Ammon's horn (tissue), 1 donor: Measurements from ENCODE around the gene BNC2.
A peak's percentile ranks its signal among the peaks of the same experiment; 100 is the strongest.

Source experiments
- DNase-seq: peaks from one replicate; pipeline ENCODE4 v3.0.0-alpha.2; 2016; ENCODE audit warnings: low spot score

BNC2 gene

DNA sequence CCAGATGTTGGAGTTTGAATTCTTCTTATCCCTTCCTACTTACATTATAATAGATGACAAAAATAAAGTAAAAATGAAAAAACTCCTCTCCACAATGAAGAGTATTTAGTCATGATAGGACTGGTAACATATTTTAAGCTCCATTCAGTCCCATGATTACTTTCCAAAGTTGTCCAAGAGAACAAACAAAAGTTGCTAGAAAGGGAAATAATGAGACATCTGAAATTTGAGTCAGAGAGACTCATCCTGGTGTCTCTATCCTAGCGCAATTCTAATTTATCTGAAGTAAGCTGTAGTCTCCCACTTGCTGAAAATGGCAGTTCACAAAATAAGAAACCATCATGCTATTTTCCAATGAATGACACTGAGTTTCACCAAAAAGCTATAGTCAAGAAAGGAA, 152.2 kb downstream of the BNC2 start:
- no peak for DNase-seq

DNA sequence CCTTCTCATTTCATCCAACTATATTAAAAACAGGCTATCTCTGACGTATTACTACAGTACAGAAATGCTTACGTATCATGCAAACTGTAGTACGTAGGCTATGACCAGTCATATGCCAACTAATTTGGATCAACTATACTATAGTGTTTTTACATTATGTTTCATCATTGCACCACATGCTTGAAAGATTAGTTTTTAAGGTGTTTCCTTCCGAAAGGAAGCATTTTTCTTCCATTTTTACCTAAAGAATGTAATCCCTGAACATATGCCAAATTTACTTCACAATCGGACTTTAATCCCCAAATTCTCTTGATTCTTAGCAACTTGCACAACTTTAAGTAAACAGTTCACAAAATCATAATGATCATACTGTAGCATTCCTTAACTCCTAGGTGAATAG, 153.9 kb downstream of the BNC2 start:
- no peak for DNase-seq

DNA sequence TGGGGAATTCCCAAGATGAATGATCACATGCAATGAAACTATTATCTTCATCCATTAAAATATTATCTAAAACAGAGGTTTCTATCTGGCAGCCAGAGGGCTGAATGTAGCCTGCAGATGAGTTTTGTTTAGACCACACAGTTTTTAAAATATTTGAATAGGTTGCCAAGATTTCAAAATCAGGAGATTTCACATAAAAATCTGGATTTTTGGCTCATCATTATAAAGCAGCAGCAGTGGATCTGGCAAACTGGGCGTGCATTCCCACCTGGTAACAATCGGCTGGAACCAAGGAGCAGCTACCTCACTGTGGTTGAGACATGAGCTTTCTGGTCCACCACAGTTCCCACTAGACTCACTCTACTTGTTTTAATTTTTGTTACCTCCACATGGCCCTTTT, 155.1 kb downstream of the BNC2 start:
- DNase-seq, result no peak

DNA sequence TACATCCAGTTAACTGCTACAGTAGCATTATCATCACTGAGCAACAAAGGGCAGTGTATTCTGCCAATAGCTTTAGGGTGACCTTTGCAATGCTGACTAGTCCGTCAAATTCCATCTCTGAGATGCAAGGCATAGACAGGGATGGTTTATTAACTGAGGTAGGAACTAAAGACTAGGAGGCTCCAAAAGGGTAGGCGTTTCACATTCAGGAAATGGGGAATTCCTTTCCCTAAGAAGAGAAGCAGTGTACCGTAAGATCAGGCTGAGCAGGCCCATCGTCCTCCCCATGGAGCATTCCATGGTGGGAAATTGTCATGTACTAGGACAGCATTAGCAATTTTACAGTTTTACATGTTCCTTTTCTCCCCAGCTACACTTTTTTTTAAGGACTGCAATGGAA, 157.7 kb downstream of the BNC2 start:
- no peak for DNase-seq

DNA sequence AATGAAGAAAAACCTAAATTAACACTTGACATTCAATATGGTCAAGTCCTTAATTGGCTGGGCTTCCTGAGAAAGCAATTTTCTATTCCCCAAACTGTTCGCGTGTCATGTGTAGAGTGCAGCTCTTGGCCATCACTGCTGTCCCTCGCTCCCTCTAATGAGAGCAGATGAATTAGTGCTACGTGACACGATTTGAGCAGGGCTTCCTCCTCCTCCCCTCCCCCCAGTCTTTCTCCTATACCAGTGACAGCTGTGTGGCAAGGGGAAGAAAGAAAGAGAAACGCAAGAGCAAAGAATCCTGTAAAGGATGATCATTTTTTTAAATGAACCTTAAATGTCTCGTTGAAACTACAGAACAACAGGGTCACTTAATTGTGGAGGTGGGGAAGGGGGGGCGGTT, 159.6 kb downstream of the BNC2 start:
- DNase-seq, result peak; percentile 6

DNA sequence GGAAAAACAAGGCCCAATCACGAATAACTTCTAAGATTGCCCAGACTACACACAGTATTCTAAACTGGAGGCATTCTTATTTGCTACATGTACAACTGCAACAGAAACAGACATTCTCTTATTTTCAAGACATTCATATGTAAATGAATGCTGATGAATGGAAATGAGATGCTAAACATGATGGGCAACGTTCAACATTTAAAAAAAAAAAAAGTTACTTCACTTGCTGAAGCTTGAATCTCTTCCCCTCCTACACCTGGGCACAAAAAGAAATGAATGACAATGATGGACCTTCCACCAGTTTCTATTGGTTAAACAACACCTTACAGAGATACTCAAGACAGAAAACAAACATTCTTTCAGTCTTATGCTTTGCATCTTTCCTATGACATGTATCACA, 160.5 kb downstream of the BNC2 start:
- no peak for DNase-seq

DNA sequence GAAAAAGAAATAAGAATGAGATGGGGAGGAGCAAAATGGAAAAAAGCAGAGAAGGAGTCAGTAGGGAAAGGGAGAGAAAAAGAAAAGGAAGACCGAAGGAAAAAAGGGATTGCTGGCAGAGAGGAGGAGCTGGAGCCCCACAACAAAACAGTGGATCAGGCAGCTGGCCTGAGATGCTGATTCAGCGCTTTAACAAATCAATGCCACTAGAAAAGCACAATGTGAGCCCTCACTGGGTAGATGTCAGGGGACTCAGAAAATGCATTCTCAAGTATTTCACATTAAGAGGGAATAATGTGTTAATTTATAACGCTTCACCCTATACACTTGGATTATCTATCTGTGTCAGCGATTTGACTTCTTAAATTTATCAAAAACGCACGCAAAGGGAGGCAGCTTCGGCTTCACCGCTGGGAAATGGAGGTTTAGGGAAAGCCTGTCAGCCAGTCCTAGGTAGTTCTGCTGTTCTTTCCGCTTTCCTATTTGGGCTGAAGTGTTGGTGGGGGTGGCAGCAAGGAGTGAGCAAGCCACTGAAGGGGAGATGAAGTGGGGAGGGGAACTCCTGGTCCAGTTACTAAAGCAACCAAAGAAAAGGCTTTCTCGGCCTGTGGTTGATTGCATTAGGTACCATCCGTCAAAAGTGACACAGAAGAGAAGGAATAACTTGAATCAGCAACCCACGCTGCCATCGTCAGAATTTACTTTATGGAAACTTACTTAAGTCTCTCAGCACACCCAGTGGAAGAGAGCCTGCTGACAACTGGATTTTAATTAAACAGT, 161.6 kb downstream of the BNC2 start:
- no peak for DNase-seq

DNA sequence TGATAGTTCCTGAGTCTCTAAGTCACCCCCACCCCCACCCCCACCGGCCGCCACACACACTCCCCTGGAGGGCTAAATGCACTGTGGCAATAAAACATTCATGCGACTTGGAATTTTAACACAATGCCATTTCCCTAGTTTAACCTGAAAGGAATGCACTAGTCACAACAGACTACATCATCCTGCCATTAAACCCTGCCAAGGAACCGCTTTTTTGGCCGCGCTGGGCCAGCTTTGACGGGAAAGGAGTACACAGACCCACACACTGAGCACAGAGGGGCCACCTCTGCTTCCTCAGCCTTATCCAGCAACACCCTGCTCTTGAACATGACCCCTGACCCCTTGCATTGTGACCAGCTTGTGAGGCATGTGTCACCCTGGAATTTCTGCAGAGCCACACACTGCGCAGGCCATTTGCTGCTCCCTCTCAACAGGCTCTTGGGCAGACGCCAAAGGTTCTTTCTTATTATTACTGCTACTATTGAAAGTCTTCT, 165.3 kb downstream of the BNC2 start:
- peak; percentile 40 for DNase-seq

DNA sequence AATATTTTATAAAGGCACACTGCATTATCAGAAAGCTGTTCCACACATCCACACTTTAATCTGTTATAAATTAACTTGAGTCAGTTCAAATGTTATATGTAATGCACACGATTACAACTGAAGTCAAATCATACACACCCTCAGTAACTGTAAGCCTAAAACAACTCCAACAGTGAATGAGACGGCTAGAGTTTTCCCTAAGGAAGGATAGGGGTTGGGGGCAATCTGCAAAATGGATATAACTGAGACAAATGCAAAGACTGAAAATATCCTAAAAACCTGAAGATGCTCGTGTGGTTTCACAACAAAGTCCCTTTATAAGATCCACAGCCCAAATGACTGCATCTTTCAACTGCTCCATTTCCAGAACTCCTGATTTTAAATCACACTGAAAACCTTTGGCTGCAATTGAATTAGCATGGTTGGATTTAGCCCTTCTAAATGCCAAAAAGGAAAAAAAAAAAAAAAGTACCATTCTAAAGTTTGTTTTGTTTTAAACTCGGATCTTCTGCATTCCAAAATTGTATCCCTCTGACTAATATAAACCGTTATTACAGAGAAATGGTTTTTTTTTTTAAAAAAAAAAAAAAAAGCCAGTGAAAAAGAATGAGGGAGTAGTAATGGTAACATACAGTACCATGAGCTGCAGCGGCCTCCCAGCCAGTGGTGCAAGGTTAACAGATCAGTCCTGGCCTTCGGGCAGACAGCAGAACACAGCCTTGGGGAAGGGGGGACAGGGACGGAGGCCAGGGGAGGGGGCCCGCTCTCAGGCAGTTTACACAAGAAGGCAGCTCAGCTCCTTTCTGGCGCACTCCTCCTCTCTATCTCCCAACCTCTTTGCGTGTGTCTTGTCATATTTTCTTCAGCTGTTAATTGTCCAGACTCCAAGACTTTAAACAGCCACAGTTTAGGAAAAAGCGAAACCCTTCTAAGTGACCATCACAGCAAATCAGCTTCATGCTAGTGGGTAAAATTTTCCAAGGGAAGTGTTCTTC, 166.1 kb downstream of the BNC2 start:
- peak; percentile 10 for DNase-seq

DNA sequence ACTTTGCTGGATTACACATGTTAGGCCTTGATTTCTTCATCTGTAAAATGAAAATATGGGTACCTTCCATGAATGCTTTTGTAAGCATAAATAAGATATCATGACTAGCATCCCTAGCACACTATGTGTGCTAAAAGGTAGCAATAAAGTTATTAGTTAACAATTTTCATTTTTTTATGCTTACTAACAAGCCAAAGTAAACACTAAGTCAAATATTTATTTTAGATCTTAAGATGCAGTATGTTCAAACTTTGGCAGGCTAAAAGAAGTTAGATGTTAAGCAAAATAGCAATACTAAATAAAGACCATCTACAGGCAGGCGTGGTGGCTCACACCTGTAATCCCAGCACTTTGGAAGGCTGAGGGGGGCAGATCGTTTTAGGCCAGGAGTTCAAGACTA, 169.1 kb downstream of the BNC2 start:
- DNase-seq, result no peak

DNA sequence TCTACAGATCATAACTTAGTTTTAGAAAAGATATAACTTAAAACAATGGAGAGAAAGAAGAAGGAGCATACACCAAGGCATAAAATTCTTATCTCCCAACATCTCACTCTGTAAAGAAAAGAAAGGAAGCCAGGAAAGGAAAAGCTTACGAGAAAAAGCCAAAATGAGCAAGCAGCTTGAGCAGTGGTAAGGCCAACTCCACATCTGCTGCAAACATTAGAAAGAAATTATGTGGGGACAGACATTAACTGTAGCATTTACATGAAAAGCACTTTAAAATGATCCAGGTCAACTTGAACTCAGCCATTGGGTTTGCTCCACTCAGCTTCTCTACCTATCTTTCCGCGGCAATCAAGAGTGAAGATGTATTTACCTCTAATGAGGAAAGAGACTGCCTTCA, 176.9 kb downstream of the BNC2 start:
- no peak for DNase-seq

DNA sequence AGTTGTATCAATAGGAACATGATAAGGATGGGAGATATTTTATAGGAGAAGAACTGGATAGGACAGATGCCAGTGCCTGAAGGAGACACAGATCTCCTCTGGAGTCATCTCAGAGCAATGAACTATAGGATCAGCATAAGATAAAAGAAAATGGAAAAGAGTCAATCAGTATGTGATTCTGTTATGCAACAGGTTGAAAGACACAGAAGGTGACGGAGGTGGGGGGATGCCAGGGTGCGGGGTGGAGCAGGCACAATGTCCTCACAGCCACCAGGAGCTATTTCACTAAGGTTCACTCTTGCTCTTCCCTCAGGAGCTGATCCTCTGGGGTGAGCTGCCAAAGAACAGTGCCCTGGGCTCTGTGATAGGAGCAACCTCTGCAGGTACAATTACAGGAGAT, 179.8 kb downstream of the BNC2 start:
- no peak for DNase-seq

DNA sequence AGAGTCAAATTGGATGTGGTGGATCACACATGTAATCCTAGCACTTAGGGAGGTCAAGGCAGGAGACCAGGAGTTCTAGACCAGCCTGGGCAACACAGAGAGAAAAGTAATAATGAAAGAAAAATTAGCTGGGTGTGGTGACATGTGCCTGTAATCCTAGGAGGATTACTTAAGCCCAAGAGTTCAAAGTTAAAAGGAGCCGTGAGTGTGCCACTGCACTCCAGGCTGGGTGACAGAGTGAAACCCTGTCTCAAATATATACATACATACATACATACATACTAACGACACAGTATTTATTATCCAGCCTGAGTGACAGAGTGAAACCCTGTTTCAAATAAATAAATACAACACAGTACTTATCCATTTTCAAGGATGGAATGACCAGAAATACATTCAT, 180.3 kb downstream of the BNC2 start:
- no peak for DNase-seq

DNA sequence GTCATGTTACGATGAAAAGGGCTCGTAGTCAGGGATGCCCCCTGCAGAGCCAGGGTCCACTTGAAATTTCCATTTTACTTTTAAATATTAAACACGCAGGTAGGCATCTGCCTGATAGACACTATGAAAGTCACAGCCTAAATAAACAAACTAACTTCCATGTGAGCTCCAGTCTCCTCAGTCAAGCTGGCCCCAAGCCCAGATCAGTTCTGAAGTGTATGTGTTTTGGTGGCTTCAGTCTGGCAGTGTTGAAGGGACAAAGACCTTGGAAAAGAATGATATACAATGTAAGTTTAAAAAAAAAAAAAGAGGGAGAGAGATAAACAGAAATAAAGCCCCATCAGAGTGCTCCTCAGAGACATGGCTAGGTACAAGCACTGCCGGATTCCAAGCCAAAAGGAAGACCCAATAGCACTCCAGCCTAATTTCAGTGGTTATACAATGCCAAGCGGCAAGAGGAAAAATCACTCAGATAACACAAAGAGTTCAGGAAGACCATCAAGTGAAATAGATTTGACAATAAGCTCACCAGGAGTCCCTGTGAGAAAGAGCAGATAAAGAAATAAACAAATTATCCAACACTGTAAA, 181.0 kb downstream of the BNC2 start:
- no peak for DNase-seq

DNA sequence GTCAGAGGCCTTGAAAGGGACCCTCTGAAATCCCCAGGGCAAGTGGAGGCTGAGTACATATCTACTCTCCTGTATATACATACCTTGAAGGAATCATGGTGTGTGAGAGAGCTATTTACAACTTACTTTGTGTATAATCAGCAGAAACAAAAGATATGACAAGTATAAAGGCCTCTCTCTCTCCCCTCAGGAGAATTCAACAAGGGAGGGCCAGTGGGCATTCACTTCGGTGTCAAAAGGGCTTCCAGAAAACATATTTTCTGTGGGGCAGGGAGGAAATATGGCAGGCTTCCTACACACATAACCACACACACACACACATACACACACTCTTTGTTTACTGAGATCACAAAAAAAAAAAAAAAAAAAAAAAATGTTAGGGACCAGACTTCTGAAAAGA, 181.7 kb downstream of the BNC2 start:
- no peak for DNase-seq

DNA sequence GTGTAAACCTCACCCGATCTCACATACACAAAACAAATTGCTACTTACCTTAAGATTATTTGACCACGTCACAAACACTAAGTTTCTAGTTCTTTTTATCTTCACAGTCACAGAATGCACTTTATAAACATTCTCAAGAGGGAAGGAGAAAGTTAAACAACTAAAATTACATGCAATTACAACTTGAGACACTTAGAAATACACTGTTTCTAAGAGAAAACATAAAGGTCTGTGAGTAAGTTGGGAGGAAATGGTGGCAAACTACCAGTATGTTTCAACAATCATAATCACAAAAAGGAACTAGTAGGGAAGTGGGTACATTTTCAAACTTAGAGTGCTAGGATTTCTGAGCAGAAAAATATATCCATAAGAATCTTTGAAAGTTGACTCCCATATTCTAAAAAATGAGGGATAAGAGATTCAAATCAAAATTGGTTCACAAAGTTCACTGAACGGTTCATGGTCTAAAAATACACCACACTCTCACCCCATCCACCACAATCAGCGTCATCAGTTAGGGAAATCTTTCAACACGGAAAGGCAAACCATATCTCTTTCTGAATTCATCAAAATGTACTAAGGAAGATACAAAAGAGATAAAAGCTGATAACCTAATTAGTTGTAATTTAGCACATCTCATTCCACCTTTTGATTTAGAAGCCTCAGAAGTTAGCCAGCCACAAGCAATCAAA, 182.6 kb downstream of the BNC2 start:
- DNase-seq, result no peak

DNA sequence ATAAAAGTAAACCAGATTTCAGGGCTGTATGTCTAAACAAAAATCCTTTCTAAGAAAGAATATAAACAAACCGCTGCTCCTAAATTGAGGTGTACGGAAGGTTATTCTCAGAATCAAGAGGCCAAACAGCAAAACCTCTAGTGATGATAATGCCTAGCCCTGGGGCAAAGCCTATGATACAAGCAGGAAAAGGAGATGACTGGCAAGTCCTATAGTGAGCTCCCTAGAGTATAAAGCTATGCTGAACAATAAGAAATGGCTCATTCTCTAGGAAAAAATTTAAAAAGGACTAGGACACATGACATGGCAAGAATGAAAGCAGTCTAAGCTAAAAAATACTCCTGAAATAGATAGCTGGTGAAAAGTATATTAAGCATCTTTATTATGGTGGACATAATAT, 187.1 kb downstream of the BNC2 start:
- DNase-seq, result no peak

DNA sequence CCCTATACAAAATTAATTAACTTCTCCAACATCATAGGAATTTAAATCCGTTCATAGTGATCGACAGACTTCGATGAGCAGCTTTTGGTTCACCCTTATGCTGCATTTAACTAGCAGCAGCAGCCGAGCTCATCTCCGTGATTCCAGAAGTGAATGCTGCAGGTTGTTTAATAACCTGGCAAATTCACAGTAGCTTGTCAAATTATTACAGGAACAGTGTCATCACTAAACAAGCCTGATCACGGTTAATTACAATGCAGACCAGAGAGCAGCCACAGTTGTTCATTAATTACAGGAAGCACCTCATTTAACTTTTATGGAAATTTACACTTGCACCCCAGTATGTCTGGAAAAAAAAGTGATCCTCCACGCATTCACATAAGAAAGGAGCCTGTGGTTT, 188.2 kb downstream of the BNC2 start:
- no peak for DNase-seq

DNA sequence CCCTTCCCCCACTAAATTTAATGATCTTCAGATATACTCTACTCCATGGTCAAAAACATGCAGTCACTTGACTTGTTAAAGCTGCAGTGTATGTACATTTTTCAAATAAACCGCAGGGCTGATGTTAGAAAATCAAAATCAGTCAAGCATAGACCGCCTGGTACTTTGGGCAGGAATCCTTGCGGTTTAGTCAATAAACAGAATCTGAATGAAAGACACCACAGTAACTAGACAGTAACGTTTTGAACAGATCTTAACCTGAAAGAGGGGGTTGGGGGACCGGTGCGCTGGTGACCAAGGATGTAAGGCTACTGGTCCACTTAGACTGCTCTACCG, 188.8 kb downstream of the BNC2 start:
- DNase-seq, result no peak

DNA sequence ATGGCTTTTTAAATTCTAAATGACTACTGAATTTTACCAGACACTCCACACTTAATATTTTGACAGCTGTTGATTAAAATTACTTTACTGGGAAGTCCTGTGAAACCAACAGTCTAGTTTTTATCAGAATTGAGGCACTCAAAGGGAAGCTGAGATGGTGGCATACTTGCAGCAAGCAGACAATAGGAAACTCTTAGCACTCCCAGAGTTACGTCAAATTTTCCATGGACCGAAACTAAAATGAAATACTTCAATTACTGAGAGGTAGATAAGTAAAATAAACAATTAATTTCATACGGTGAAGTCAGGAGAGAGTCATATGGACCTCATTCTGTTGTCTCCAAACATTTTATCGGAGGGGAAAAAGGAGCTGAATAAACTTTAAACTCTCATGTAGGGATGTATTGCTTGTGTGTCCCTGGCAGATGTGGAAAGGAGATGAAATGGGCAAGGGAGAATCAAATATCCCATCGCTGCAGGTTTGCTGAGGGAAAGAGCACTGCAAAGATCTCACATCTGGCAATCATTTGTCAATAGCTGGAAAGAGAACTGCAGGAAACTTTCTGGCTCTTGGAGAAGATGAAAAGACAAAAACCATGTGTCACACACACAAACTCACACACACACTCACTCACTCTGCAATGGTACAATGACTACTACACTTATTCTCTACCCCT, 189.4 kb downstream of the BNC2 start:
- no peak for DNase-seq

DNA sequence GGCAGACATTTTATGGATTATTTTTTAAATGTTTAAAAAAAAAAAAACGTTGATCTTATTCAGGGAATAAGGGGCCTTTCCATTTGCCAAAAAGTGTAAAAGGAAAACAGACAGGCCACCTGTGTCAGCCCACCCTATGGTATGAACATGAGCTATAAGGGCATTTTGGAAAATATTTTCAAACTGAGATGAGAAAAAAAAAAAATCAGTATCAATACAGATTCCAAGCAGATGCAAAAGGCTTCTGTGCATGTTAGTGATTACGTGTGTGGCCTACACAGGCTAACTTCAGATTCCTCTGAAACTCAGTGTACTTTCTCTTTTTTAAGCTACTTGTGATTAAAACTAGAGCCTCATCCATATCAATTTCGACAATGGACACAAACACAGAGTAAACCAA, 189.9 kb downstream of the BNC2 start:
- DNase-seq, result no peak
